GDM1 (cell line): ENCODE measurements around the gene IL17RE.

Experiments
- DNase-seq: peaks from one replicate; lab custom pipeline; 2025; lab: John Stamatoyannopoulos, UW

The IL17RE gene

GRCh38 chr3:9908286-9908685 is 5.6 kb downstream of the IL17RE start:
- DNase-seq: no peak

- no peak for DNase-seq
Observed at GRCh38 chr3:9909221-9910013, 6.8 kb downstream of the IL17RE start.

- DNase-seq: no peak
Observed at GRCh38 chr3:9911863-9912262, 9.2 kb downstream of the IL17RE start.

GRCh38 chr3:9912294-9912935 is 9.8 kb downstream of the IL17RE start:
- DNase-seq: no peak

GRCh38 chr3:9913601-9914000 is 11.0 kb downstream of the IL17RE start:
- no peak for DNase-seq

- DNase-seq: no peak
Observed at GRCh38 chr3:9914011-9914410, 11.4 kb downstream of the IL17RE start.

- no peak for DNase-seq
Observed at GRCh38 chr3:9914559-9915253, 12.1 kb downstream of the IL17RE start.

- DNase-seq: no peak
Observed at GRCh38 chr3:9915254-9916141, 12.8 kb downstream of the IL17RE start.

- no peak for DNase-seq
Observed at GRCh38 chr3:9916346-9916733, 13.7 kb downstream of the IL17RE start.

GRCh38 chr3:9916734-9917680 is 14.4 kb downstream of the IL17RE start, which contains the start of gene IL17RC:
Gene IL17RC (plus strand): TSS chr3:9917098. CDS start chr3:9917316, 218 bp downstream.
- DNase-seq: no peak

- no peak for DNase-seq
Observed at GRCh38 chr3:9917820-9918219, 15.2 kb downstream of the IL17RE start.

- DNase-seq: no peak
Observed at GRCh38 chr3:9918261-9919038, 15.8 kb downstream of the IL17RE start.

GRCh38 chr3:9928158-9928557 is 25.5 kb downstream of the IL17RE start:
- no peak for DNase-seq

- peak; percentile 20 for DNase-seq
Observed at GRCh38 chr3:9930804-9931418, 28.3 kb downstream of the IL17RE start.

- DNase-seq: no peak
Observed at GRCh38 chr3:9932535-9932842, 29.8 kb downstream of the IL17RE start.

GRCh38 chr3:9932843-9933560 is 30.4 kb downstream of the IL17RE start:
- DNase-seq: peak; percentile 85

- DNase-seq: peak; percentile 93
Observed at GRCh38 chr3:9933561-9934234, 31.1 kb downstream of the IL17RE start, which contains the start of gene CRELD1. Gene CRELD1 (plus strand): TSS chr3:9933834. CDS start chr3:9934439, 605 bp downstream.

GRCh38 chr3:9934235-9934621 is 31.6 kb downstream of the IL17RE start:
- no peak for DNase-seq
